IMR-90 (cell line): ENCODE results near the gene RNF144A. TPM values are rescaled to one million over a fixed set of nuclear protein-coding genes. Genes with fewer than 3 reads are reported as not detected.

Experiments
- ATAC-seq: fragments of 200-7000 bp; cut with Tn5 transposase; 2 replicates; pipeline ENCODE4 v1.9.1; 2020; ENCODE audit warnings: low read depth, mild to moderate bottlenecking, moderate library complexity
- BruUV-seq: library from RNA; stranded (reverse); fragments of 400-500 nt; replicated peaks from 2 replicates; lab custom pipeline; 2021; lab: Mats Ljungman, UMichigan
- CTCF ChIA-PET: fragments of 300-600 bp; formaldehyde crosslinking; extraction: SDS; loops from one replicate; lab custom pipeline; 2021; ENCODE audit warnings: antibody characterized with exemption; lab: Yijun Ruan, JAX
- POLR2A ChIA-PET: fragments of 300-600 bp; sonication (Branson Sonifier 250); formaldehyde crosslinking; loops from one replicate; lab custom pipeline; 2022; ENCODE audit warnings: antibody characterized with exemption; ENCODE audit not compliant: unreplicated experiment; lab: Charles Lee
- DNase-seq: peaks from one replicate; pipeline ENCODE4 v3.0.0; 2013
- H2AFZ ChIP-seq: replicated peaks from 2 replicates; pipeline ENCODE3; 2013; ENCODE audit warnings: low read length, mild to moderate bottlenecking; ENCODE audit not compliant: poor library complexity
- H2AK5ac ChIP-seq: 2 replicates; pipeline ENCODE4 v1.6.1; 2013; ENCODE audit warnings: low read depth, low read length, inconsistent platforms
- H2AK9ac ChIP-seq: replicated peaks from 2 replicates; pipeline ENCODE3; 2013; ENCODE audit warnings: mild to moderate bottlenecking, low read depth, low read length, moderate library complexity; ENCODE audit not compliant: poor library complexity
- H2BK120ac ChIP-seq: 2 replicates; pipeline ENCODE4 v1.6.1; 2013; ENCODE audit warnings: low read depth, low read length, inconsistent platforms
- H2BK15ac ChIP-seq: 3 replicates; pipeline ENCODE4 v1.6.1; 2013; ENCODE audit warnings: low read depth, low read length, inconsistent platforms
- H2BK20ac ChIP-seq: 2 replicates; pipeline ENCODE4 v1.6.1; 2013; ENCODE audit warnings: low read depth, mild to moderate bottlenecking, inconsistent platforms, low read length, moderate library complexity
- H2BK5ac ChIP-seq: 2 replicates; pipeline ENCODE4 v1.6.1; 2013; ENCODE audit warnings: mild to moderate bottlenecking, low read depth, low read length, inconsistent platforms; ENCODE audit not compliant: poor library complexity, severe bottlenecking
- H3K14ac ChIP-seq: replicated peaks from 2 replicates; pipeline ENCODE4 v1.6.1; 2013; ENCODE audit warnings: low read depth, low read length, inconsistent platforms
- H3K18ac ChIP-seq: 2 replicates; pipeline ENCODE4 v1.6.1; 2013; ENCODE audit warnings: low read depth, low read length, control low read depth
- H3K23ac ChIP-seq: 2 replicates; pipeline ENCODE4 v1.6.1; 2013; ENCODE audit warnings: low read depth, low read length, inconsistent platforms
- H3K27ac ChIP-seq: 2 replicates; pipeline ENCODE4 v1.5.1; 2013; ENCODE audit warnings: mild to moderate bottlenecking, control low read depth, low read length; ENCODE audit not compliant: insufficient read depth
- H3K27me3 ChIP-seq: 2 replicates; pipeline ENCODE4 v1.6.1; 2013; ENCODE audit warnings: low read length; ENCODE audit not compliant: control insufficient read depth, insufficient read depth
- H3K36me3 ChIP-seq: 2 replicates; pipeline ENCODE4 v1.6.1; 2013; ENCODE audit warnings: low read length, mixed read lengths; ENCODE audit not compliant: control insufficient read depth, insufficient read depth
- H3K4ac ChIP-seq: 2 replicates; pipeline ENCODE4 v1.6.1; 2013; ENCODE audit warnings: low read depth, low read length, inconsistent platforms
- H3K4me1 ChIP-seq: 2 replicates; pipeline ENCODE4 v1.6.1; 2013; ENCODE audit warnings: low read length, mixed read lengths; ENCODE audit not compliant: control insufficient read depth, insufficient read depth
- H3K4me2 ChIP-seq: 2 replicates; pipeline ENCODE4 v1.6.1; 2013; ENCODE audit warnings: low read depth, mild to moderate bottlenecking, control low read depth, low read length, moderate library complexity
- H3K4me3 ChIP-seq: 2 replicates; pipeline ENCODE4 v1.5.1; 2013; ENCODE audit warnings: low read depth, mild to moderate bottlenecking, control low read depth, low read length, moderate library complexity; ENCODE audit not compliant: insufficient read depth
- H3K56ac ChIP-seq: 2 replicates; pipeline ENCODE4 v1.6.1; 2013; ENCODE audit warnings: low read length, inconsistent platforms; ENCODE audit not compliant: insufficient read depth; ENCODE audit errors: extremely low read depth
- H3K79me1 ChIP-seq, 2 experiments: 2 replicates each; pipeline ENCODE4 v1.6.1; 2013; ENCODE audit warnings: low read length in 2 of 2, inconsistent platforms in 1 of 2, low read depth in 1 of 2
- H3K9ac ChIP-seq: 2 replicates; pipeline ENCODE4 v1.6.1; 2013; ENCODE audit warnings: low read depth, low read length, control low read depth
- H3K9me1 ChIP-seq: 2 replicates; pipeline ENCODE4 v1.6.1; 2013; ENCODE audit warnings: low read length, inconsistent platforms; ENCODE audit not compliant: insufficient read depth
- H3K9me3 ChIP-seq: 2 replicates; pipeline ENCODE4 v1.6.1; 2013; ENCODE audit warnings: low read length; ENCODE audit not compliant: control insufficient read depth, insufficient read depth
- H4K20me1 ChIP-seq: 2 replicates; pipeline ENCODE4 v1.6.1; 2013; ENCODE audit warnings: low read length, inconsistent platforms; ENCODE audit not compliant: insufficient read depth
- H4K5ac ChIP-seq: 2 replicates; pipeline ENCODE4 v1.6.1; 2013; ENCODE audit warnings: mild to moderate bottlenecking, low read depth, low read length, control low read depth
- H4K8ac ChIP-seq, 2 experiments: 2 replicates each; pipeline ENCODE4 v1.6.1; 2013; ENCODE audit warnings: low read depth in 2 of 2, low read length in 2 of 2, control low read depth in 1 of 2, inconsistent platforms in 1 of 2
- H4K91ac ChIP-seq: 2 replicates; pipeline ENCODE4 v1.6.1; 2013; ENCODE audit warnings: low read depth, low read length, inconsistent platforms; ENCODE audit not compliant: insufficient read depth
- BHLHE40 ChIP-seq: fragments of 150-350 bp; IDR thresholded peaks from 2 replicates; pipeline ENCODE4 v1.6.1; 2016; ENCODE audit warnings: mild to moderate bottlenecking, low read depth, low read length
- CEBPB ChIP-seq: IDR thresholded peaks from 2 replicates; pipeline ENCODE4 v1.6.1; 2012; ENCODE audit warnings: low read depth, low read length, improper control_type of control experiment
- CHD1 ChIP-seq: IDR thresholded peaks from 2 replicates; pipeline ENCODE4 v1.6.1; 2012; ENCODE audit warnings: low read depth, low read length, improper control_type of control experiment
- CTCF ChIP-seq: conservative IDR thresholded peaks from 2 replicates; pipeline ENCODE4 v1.5.1; 2012; ENCODE audit warnings: mild to moderate bottlenecking, low read depth, low read length, improper control_type of control experiment
- ELK1 ChIP-seq: fragments of 150-350 bp; IDR thresholded peaks from 2 replicates; pipeline ENCODE4 v1.6.1; 2016; ENCODE audit warnings: low read depth, mild to moderate bottlenecking, low read length, moderate library complexity, borderline replicate concordance
- MAFK ChIP-seq: IDR thresholded peaks from 2 replicates; pipeline ENCODE4 v1.6.1; 2012; ENCODE audit warnings: low read depth, low read length, improper control_type of control experiment
- NFE2L2 ChIP-seq: fragments of 150-350 bp; IDR thresholded peaks from 2 replicates; pipeline ENCODE4 v1.6.1; 2016; ENCODE audit warnings: low read depth, mild to moderate bottlenecking, low read length
- POLR2A ChIP-seq: IDR thresholded peaks from 2 replicates; pipeline ENCODE4 v1.6.1; 2012; ENCODE audit warnings: mild to moderate bottlenecking, low read depth, low read length
- RAD21 ChIP-seq: IDR thresholded peaks from 2 replicates; pipeline ENCODE4 v1.6.1; 2012; ENCODE audit warnings: low read length, improper control_type of control experiment
- RCOR1 ChIP-seq: IDR thresholded peaks from 2 replicates; pipeline ENCODE4 v1.6.1; 2012; ENCODE audit warnings: mild to moderate bottlenecking, low read length, improper control_type of control experiment; ENCODE audit not compliant: insufficient replicate concordance
- RFX5 ChIP-seq: IDR thresholded peaks from 2 replicates; pipeline ENCODE4 v1.8.0; 2012; ENCODE audit warnings: low read depth, mild to moderate bottlenecking, low read length, moderate library complexity
- SMC3 ChIP-seq: fragments of 150-350 bp; IDR thresholded peaks from 2 replicates; pipeline ENCODE4 v1.6.1; 2016; ENCODE audit warnings: low read depth, mild to moderate bottlenecking, antibody characterized with exemption, low read length, moderate library complexity
- USF2 ChIP-seq: fragments of 150-350 bp; IDR thresholded peaks from 2 replicates; pipeline ENCODE4 v1.6.1; 2017; ENCODE audit warnings: mild to moderate bottlenecking, antibody characterized with exemption, low read length, low read depth
- WGBS, 2 experiments: methylation state at CpG; one replicate each; pipeline versions ENCODE4 v1.1.5 to v1.1.7; 2013; ENCODE audit warnings: missing lambda C conversion rate in 2 of 2; ENCODE audit not compliant: insufficient read length in 1 of 2; ENCODE audit errors: extremely low coverage in 2 of 2; 5-methylcytosine and 5-hydroxymethylcytosine counted together
- dilution Hi-C: fragments of 300-500 bp; cut with HindIII; formaldehyde crosslinking; loops from one replicate; pipeline ENCODE4 v1.14.3; 2018; ENCODE audit warnings: low sequenced_read_pairs; ENCODE audit not compliant: unreplicated experiment
- in situ Hi-C: fragments of 300-500 bp; cut with MboI; formaldehyde crosslinking; loops from 3 replicates; pipeline ENCODE4 v1.14.3; 2019; ENCODE audit warnings: low sequenced_read_pairs, inconsistent platforms, mixed read lengths
- intact Hi-C: fragments of 100-400 bp; cut with micrococcal nuclease; formaldehyde crosslinking; loops from 2 replicates; pipeline ENCODE4 v1.10.0; 2022
- polyA plus RNA-seq, 3 experiments: library from polyadenylated mRNA; depleted of rRNA; stranded (reverse); fragments of >200 nt; gene quantifications; 2 replicates each; pipeline ENCODE4 v1.2.3, GENCODE V29; 2012; ENCODE audit warnings: low replicate concordance in 1 of 3
- total RNA-seq: library from RNA; depleted of rRNA; stranded (reverse); fragments of >200 nt; gene quantifications from 2 replicates; pipeline ENCODE4 v1.2.3, GENCODE V29; 2012

RNF144A gene
- total and polyA plus RNA-seq, 2 of the 4 experiments (the other 2 are of a cell fraction): 0.18 to 0.26 TPM

GRCh38 chr2:6990871-6991270 is 73.7 kb downstream of the RNF144A start:
- no peak overlapping the region for H2AFZ ChIP-seq
- H3K14ac ChIP-seq: no peak overlapping the region
- H3K4me1 ChIP-seq: no peaks in the 10 kb centered on the region
- H4K91ac ChIP-seq: no peak overlapping the region
- H3K4me3 ChIP-seq: no peak overlapping the region
- H2BK15ac ChIP-seq: no peak overlapping the region
- H2BK120ac ChIP-seq: no peak overlapping the region
- no peak for TF ChIP-seq NFE2L2
- no peak for TF ChIP-seq POLR2A
- no peak for TF ChIP-seq USF2
- no peak for TF ChIP-seq CTCF
- TF ChIP-seq BHLHE40: no peak
- no peak for TF ChIP-seq SMC3
- no peak for TF ChIP-seq CEBPB
- TF ChIP-seq RFX5: no peak
- TF ChIP-seq RCOR1: no peak
- no peak for TF ChIP-seq ELK1
- TF ChIP-seq CHD1: no peak
- TF ChIP-seq MAFK: no peak
- TF ChIP-seq RAD21: no peak
- H3K9me1 ChIP-seq: no peaks in the 10 kb centered on the region
- no peak overlapping the region for H3K4me2 ChIP-seq
- no peak overlapping the region for H4K8ac ChIP-seq
- ChIA-PET CTCF (interaction anchor here (1.0 kb wide), 1 partner anchor 10 kb away, joined by 3 read pairs; no protein-coding TSS in a partner anchor), POLR2A (no interaction called here)
- H3K79me1 ChIP-seq: no peaks in the 10 kb centered on the region
- 0 out of 2 replicates have a peak, but pooled peaks cover 2% of the 10 kb centered on the region for H3K9me3 ChIP-seq
- intact Hi-C loops: no loop called here
- H4K20me1 ChIP-seq: no peaks in the 10 kb centered on the region
- dilution Hi-C loops: no loop called here
- ATAC-seq (no peak), DNase-seq (no peak)
- no peak overlapping the region for H2BK20ac ChIP-seq
- no peak overlapping the region for H2BK5ac ChIP-seq
- no peak overlapping the region for H3K4ac ChIP-seq
- H3K9ac ChIP-seq: no peak overlapping the region
- no peak overlapping the region for H3K23ac ChIP-seq
- in situ Hi-C loops: no loop called here
- no TSS peak for BruUV-seq
- no peaks in the 10 kb centered on the region for H3K27me3 ChIP-seq
- H3K56ac ChIP-seq: no peak overlapping the region
- WGBS, 2 experiments: no CpG with 5 or more reads among the region's 3 CpGs
- H2AK9ac ChIP-seq: no peak overlapping the region
- H3K18ac ChIP-seq: no peak overlapping the region
- H4K5ac ChIP-seq: no peak overlapping the region
- H2AK5ac ChIP-seq: no peak overlapping the region
- no peaks in the 10 kb centered on the region for H3K36me3 ChIP-seq
- H3K27ac ChIP-seq: no peak overlapping the region
